Measurements from ENCODE around the gene COMMD7. TPM values are rescaled to one million over a fixed set of nuclear protein-coding genes. Genes with fewer than 3 reads are reported as not detected.

The COMMD7 gene
- polyA plus RNA-seq, 3 donors: 46.2 to 133 (median 120) TPM

- Histone ChIP-seq H2AFZ (ENCODE audit: insufficient read depth, low read depth, low read length, poor library complexity, severe bottlenecking) (peak overlapping the region; percentile 96), H3K4me1 (ENCODE audit: control insufficient read depth in 1 of 2, insufficient read depth in 2 of 2, low read length in 2 of 2) (peaks cover 25 to 26% of the 10 kb centered on the region in 2 donors), H3K36me3 (replicated peaks in 1 of 2; ENCODE audit: control insufficient read depth in 1 of 2, insufficient read depth in 2 of 2, low read length in 2 of 2) (no peaks in the 10 kb centered on the region), H3K27ac (ENCODE audit: low read depth in 1 of 2, low read length in 2 of 2) (no peak overlapping the region), H3K27me3 (ENCODE audit: control insufficient read depth in 2 of 2, insufficient read depth in 2 of 2, low read length in 2 of 2) (peaks cover 0 to 18% of the 10 kb centered on the region in 2 donors), H4K20me1 (ENCODE audit: insufficient read depth, low read length) (no peaks in the 10 kb centered on the region), H3K4me3 (replicated peaks in 1 of 3; ENCODE audit: low read depth in 2 of 3, low read length in 3 of 3) (peak overlapping the region; percentile 60 to 89 (median 66)), H3K9ac (ENCODE audit: insufficient read depth, low read length, poor library complexity, severe bottlenecking) (peak overlapping the region; percentile 72), H3K79me2 (ENCODE audit: insufficient read depth, low read length) (no peaks in the 10 kb centered on the region), H3K4me2 (replicated peaks; ENCODE audit: extremely low read depth, low read length, poor library complexity, severe bottlenecking) (peak overlapping the region; percentile 96), H3K9me3 (replicated peaks in 1 of 2; ENCODE audit: control insufficient read depth in 1 of 2, insufficient read depth in 1 of 2, low read length in 2 of 2) (no peaks in the 10 kb centered on the region)
- DNase-seq: no peak
- Mint-ChIP-seq H3K27me3 (ENCODE audit: low read depth in 3 of 3) (peaks cover 19 to 25% (median 21%) of the 10 kb centered on the region in 3 donors), H3K9me3 (no peaks in the 10 kb centered on the region), H3K36me3 (peaks cover 0 to 1% of the 10 kb centered on the region in 2 donors), H3K27ac (peak overlapping the region in 1 of 7 donors; percentile 84), H3K4me3 (peak overlapping the region; percentile 84 to 88), H3K4me1 (peaks cover 27% of the 10 kb centered on the region)
- no peak for TF ChIP-seq CTCF (IDR thresholded peaks at IDR 0.05)
- intact Hi-C loops (cut with micrococcal nuclease): no loop called here
- WGBS (ENCODE audit: insufficient coverage): no CpG with 5 or more reads among the region's 6 CpGs
These were observed 18.2 kb upstream of the COMMD7 start for GRCh38 chr20:32761417-32761830.

- intact Hi-C loops (cut with micrococcal nuclease): no loop called here
- no CpG with 5 or more reads among the region's 5 CpGs for WGBS (ENCODE audit: insufficient coverage)
- Histone ChIP-seq H3K27ac (ENCODE audit: low read depth in 1 of 2, low read length in 2 of 2) (no peak overlapping the region), H3K9ac (ENCODE audit: insufficient read depth, low read length, poor library complexity, severe bottlenecking) (no peak overlapping the region), H3K27me3 (ENCODE audit: control insufficient read depth in 2 of 2, insufficient read depth in 2 of 2, low read length in 2 of 2) (no peaks in the 10 kb centered on the region), H3K9me3 (replicated peaks in 1 of 2; ENCODE audit: control insufficient read depth in 1 of 2, insufficient read depth in 1 of 2, low read length in 2 of 2) (no peaks in the 10 kb centered on the region), H3K79me2 (ENCODE audit: insufficient read depth, low read length) (no peaks in the 10 kb centered on the region), H4K20me1 (ENCODE audit: insufficient read depth, low read length) (no peaks in the 10 kb centered on the region), H3K4me2 (replicated peaks; ENCODE audit: extremely low read depth, low read length, poor library complexity, severe bottlenecking) (no peak overlapping the region), H3K36me3 (replicated peaks in 1 of 2; ENCODE audit: control insufficient read depth in 1 of 2, insufficient read depth in 2 of 2, low read length in 2 of 2) (no peaks in the 10 kb centered on the region), H3K4me3 (replicated peaks in 1 of 3; ENCODE audit: low read depth in 2 of 3, low read length in 3 of 3) (no peak overlapping the region), H3K4me1 (ENCODE audit: control insufficient read depth in 1 of 2, insufficient read depth in 2 of 2, low read length in 2 of 2) (no peaks in the 10 kb centered on the region), H2AFZ (ENCODE audit: insufficient read depth, low read depth, low read length, poor library complexity, severe bottlenecking) (no peak overlapping the region)
- Mint-ChIP-seq H3K27me3 (ENCODE audit: low read depth in 3 of 3) (peaks cover 0 to under 1% (median 0%) of the 10 kb centered on the region in 3 donors), H3K36me3 (no peaks in the 10 kb centered on the region), H3K4me1 (peaks cover 5% of the 10 kb centered on the region), H3K27ac (no peak overlapping the region), H3K4me3 (no peak overlapping the region), H3K9me3 (no peaks in the 10 kb centered on the region)
- no peak for TF ChIP-seq CTCF (IDR thresholded peaks at IDR 0.05)
- DNase-seq: no peak
These were observed 12.9 kb upstream of the COMMD7 start for GRCh38 chr20:32756156-32756555.

Measured in CD14-positive monocyte (primary cell).